Dermis blood vessel endothelial cell (primary cell): ENCODE measurements around the gene FKBP11. TPM values are rescaled to one million over a fixed set of nuclear protein-coding genes. Genes with fewer than 3 reads are reported as not detected.

Experiments
- DNase-seq: peaks from one replicate; pipeline ENCODE4 v3.0.0; 2010
- total RNA-seq: library from RNA; depleted of rRNA; stranded (reverse); fragments of >200 nt; gene quantifications from 2 replicates; pipeline ENCODE4 v1.2.3, GENCODE V29; 2014

Gene FKBP11
- total RNA-seq = 11.6 and 16.4 TPM in 2 replicates

GRCh38 chr12:48925304-48926011 is at the start of gene FKBP11:
Gene FKBP11 (minus strand): TSS chr12:48925492. CDS start chr12:48925428, 64 bp downstream.
- peak; percentile 69 for DNase-seq

- DNase-seq = peak; percentile 74
Measured at GRCh38 chr12:48973941-48974673, 48.8 kb upstream of the FKBP11 start.

GRCh38 chr12:48973531-48973930 is 48.2 kb upstream of the FKBP11 start:
- no peak for DNase-seq

GRCh38 chr12:48972952-48973483 is 47.7 kb upstream of the FKBP11 start:
- DNase-seq = no peak

GRCh38 chr12:48972213-48972951 is 47.1 kb upstream of the FKBP11 start:
- DNase-seq = no peak

- DNase-seq = no peak
Measured at GRCh38 chr12:48970702-48971334, 45.5 kb upstream of the FKBP11 start.

- DNase-seq = peak; percentile 37
Measured at GRCh38 chr12:48969833-48970701, 44.8 kb upstream of the FKBP11 start.

GRCh38 chr12:48969160-48969771 is 44.0 kb upstream of the FKBP11 start:
- DNase-seq = no peak

GRCh38 chr12:48968467-48968866 is 43.2 kb upstream of the FKBP11 start:
- no peak for DNase-seq

- no peak for DNase-seq
Measured at GRCh38 chr12:48967991-48968390, 42.7 kb upstream of the FKBP11 start.

- no peak for DNase-seq
Measured at GRCh38 chr12:48966177-48966895, 41.0 kb upstream of the FKBP11 start.

GRCh38 chr12:48965298-48965838 is 40.1 kb upstream of the FKBP11 start:
- DNase-seq = peak; percentile 37

GRCh38 chr12:48961801-48962200 is 36.5 kb upstream of the FKBP11 start:
- no peak for DNase-seq

GRCh38 chr12:48961331-48961730 is 36.0 kb upstream of the FKBP11 start:
- DNase-seq = no peak

- no peak for DNase-seq
Measured at GRCh38 chr12:48960834-48961233, 35.5 kb upstream of the FKBP11 start.

- DNase-seq = no peak
Measured at GRCh38 chr12:48958049-48958388, 32.7 kb upstream of the FKBP11 start.

- peak; percentile 95 for DNase-seq
Measured at GRCh38 chr12:48957141-48958048, 32.1 kb upstream of the FKBP11 start, which contains the start of gene ARF3. Gene ARF3 (minus strand): TSS chr12:48957487. CDS start chr12:48941095, 16,392 bp downstream.

GRCh38 chr12:48956279-48957140 is 31.2 kb upstream of the FKBP11 start:
- DNase-seq = peak; percentile 96
